IPS-15b (cell line): ENCODE measurements around the gene PRDM11.

Source experiments
- H3K27me3 ChIP-seq: one replicate; pipeline ENCODE4 v1.6.1; 2013; ENCODE audit warnings: low read length; ENCODE audit not compliant: control insufficient read depth, insufficient read depth
- H3K36me3 ChIP-seq: one replicate; pipeline ENCODE4 v1.6.1; 2013; ENCODE audit warnings: low read length; ENCODE audit not compliant: control insufficient read depth, insufficient read depth
- H3K4me1 ChIP-seq: one replicate; pipeline ENCODE4 v1.6.1; 2013; ENCODE audit warnings: mild to moderate bottlenecking, low read length; ENCODE audit not compliant: control insufficient read depth, insufficient read depth
- H3K4me3 ChIP-seq: one replicate; pipeline ENCODE4 v1.5.1; 2013; ENCODE audit warnings: low read depth, low read length
- H3K9ac ChIP-seq: one replicate; pipeline ENCODE4 v1.6.1; 2013; ENCODE audit warnings: low read depth, mild to moderate bottlenecking, low read length
- H3K9me3 ChIP-seq: one replicate; pipeline ENCODE4 v1.6.1; 2013; ENCODE audit warnings: mild to moderate bottlenecking, low read length; ENCODE audit not compliant: control insufficient read depth, insufficient read depth

PRDM11 gene

GRCh38 chr11:45219411-45219810, 73.0 kb downstream of the PRDM11 start:
- Histone ChIP-seq H3K36me3 (no peaks in the 10 kb centered on the region), H3K9me3 (no peaks in the 10 kb centered on the region), H3K4me1 (no peaks in the 10 kb centered on the region), H3K27me3 (no peaks in the 10 kb centered on the region), H3K4me3 (no peak overlapping the region), H3K9ac (no peak overlapping the region)

GRCh38 chr11:45223496-45223895, 77.1 kb downstream of the PRDM11 start:
- Histone ChIP-seq H3K9me3 (no peaks in the 10 kb centered on the region), H3K27me3 (no peaks in the 10 kb centered on the region), H3K4me1 (no peaks in the 10 kb centered on the region), H3K9ac (no peak overlapping the region), H3K36me3 (peaks cover 12% of the 10 kb centered on the region), H3K4me3 (no peak overlapping the region)

GRCh38 chr11:45224766-45225165, 78.3 kb downstream of the PRDM11 start:
- peaks cover 12% of the 10 kb centered on the region for H3K36me3 ChIP-seq
- no peaks in the 10 kb centered on the region for H3K9me3 ChIP-seq
- H3K9ac ChIP-seq = no peak overlapping the region
- H3K4me3 ChIP-seq = no peak overlapping the region
- no peaks in the 10 kb centered on the region for H3K4me1 ChIP-seq
- H3K27me3 ChIP-seq = no peaks in the 10 kb centered on the region

GRCh38 chr11:45225277-45225676, 78.8 kb downstream of the PRDM11 start:
- Histone ChIP-seq H3K4me3 (no peak overlapping the region), H3K9ac (no peak overlapping the region), H3K9me3 (no peaks in the 10 kb centered on the region)

GRCh38 chr11:45225961-45226871, 79.8 kb downstream of the PRDM11 start:
- Histone ChIP-seq H3K4me3 (no peak overlapping the region), H3K36me3 (peaks cover 12% of the 10 kb centered on the region), H3K27me3 (no peaks in the 10 kb centered on the region), H3K9me3 (no peaks in the 10 kb centered on the region), H3K9ac (no peak overlapping the region), H3K4me1 (no peaks in the 10 kb centered on the region)

More at GRCh38 chr11:45225277-45225676, 78.8 kb downstream of the PRDM11 start:
- Histone ChIP-seq H3K4me1 (no peaks in the 10 kb centered on the region), H3K27me3 (no peaks in the 10 kb centered on the region), H3K36me3 (peaks cover 12% of the 10 kb centered on the region)

GRCh38 chr11:45226901-45227300, 80.5 kb downstream of the PRDM11 start:
- Histone ChIP-seq H3K27me3 (no peaks in the 10 kb centered on the region), H3K9me3 (no peaks in the 10 kb centered on the region), H3K36me3 (peaks cover 12% of the 10 kb centered on the region)

GRCh38 chr11:45227836-45228235, 81.4 kb downstream of the PRDM11 start:
- H3K4me3 ChIP-seq = no peak overlapping the region
- H3K36me3 ChIP-seq = peaks cover 12% of the 10 kb centered on the region
- no peaks in the 10 kb centered on the region for H3K4me1 ChIP-seq
- no peak overlapping the region for H3K9ac ChIP-seq
- H3K9me3 ChIP-seq = no peaks in the 10 kb centered on the region
- H3K27me3 ChIP-seq = no peaks in the 10 kb centered on the region

More at GRCh38 chr11:45226901-45227300, 80.5 kb downstream of the PRDM11 start:
- Histone ChIP-seq H3K4me1 (no peaks in the 10 kb centered on the region), H3K4me3 (no peak overlapping the region), H3K9ac (no peak overlapping the region)

- Histone ChIP-seq H3K36me3 (peaks cover 12% of the 10 kb centered on the region), H3K9ac (no peak overlapping the region)
Measured at GRCh38 chr11:45229401-45230020, 83.1 kb downstream of the PRDM11 start.

GRCh38 chr11:45232341-45233080, 86.1 kb downstream of the PRDM11 start:
- no peaks in the 10 kb centered on the region for H3K36me3 ChIP-seq
- no peak overlapping the region for H3K4me3 ChIP-seq
- H3K27me3 ChIP-seq = no peaks in the 10 kb centered on the region
- no peaks in the 10 kb centered on the region for H3K9me3 ChIP-seq
- peaks cover 3% of the 10 kb centered on the region for H3K4me1 ChIP-seq
- no peak overlapping the region for H3K9ac ChIP-seq

More at GRCh38 chr11:45229401-45230020, 83.1 kb downstream of the PRDM11 start:
- H3K4me1 ChIP-seq = peaks cover 3% of the 10 kb centered on the region
- H3K27me3 ChIP-seq = no peaks in the 10 kb centered on the region
- no peaks in the 10 kb centered on the region for H3K9me3 ChIP-seq
- no peak overlapping the region for H3K4me3 ChIP-seq

GRCh38 chr11:45233121-45233803, 86.8 kb downstream of the PRDM11 start:
- no peaks in the 10 kb centered on the region for H3K36me3 ChIP-seq
- no peaks in the 10 kb centered on the region for H3K9me3 ChIP-seq
- peaks cover 3% of the 10 kb centered on the region for H3K4me1 ChIP-seq
- H3K27me3 ChIP-seq = no peaks in the 10 kb centered on the region
- H3K9ac ChIP-seq = no peak overlapping the region
- H3K4me3 ChIP-seq = no peak overlapping the region

- Histone ChIP-seq H3K9me3 (no peaks in the 10 kb centered on the region), H3K36me3 (no peaks in the 10 kb centered on the region), H3K4me3 (no peak overlapping the region), H3K27me3 (no peaks in the 10 kb centered on the region), H3K4me1 (peaks cover 3% of the 10 kb centered on the region), H3K9ac (no peak overlapping the region)
Measured at GRCh38 chr11:45233804-45234170, 87.3 kb downstream of the PRDM11 start.
